HK-2 (cell line): ENCODE results near the gene FBLN1.
"Not testable (repeated sequence)": the region's sequence is repeated elsewhere in the genome, so short reads cannot be mapped to it uniquely, and the experiment has no call there.

ENCODE experiments used
- DNase-seq: peaks from one replicate; pipeline ENCODE4 v3.0.0-alpha.2; 2018; ENCODE audit not compliant: unreplicated experiment

The FBLN1 gene

GRCh38 chr22:45502215-45503049, at the start of gene FBLN1:
Gene FBLN1, plus strand, starts transcription at chr22:45502883. Its CDS starts 103 bp downstream, at chr22:45502986.
- DNase-seq = no peak

DNA sequence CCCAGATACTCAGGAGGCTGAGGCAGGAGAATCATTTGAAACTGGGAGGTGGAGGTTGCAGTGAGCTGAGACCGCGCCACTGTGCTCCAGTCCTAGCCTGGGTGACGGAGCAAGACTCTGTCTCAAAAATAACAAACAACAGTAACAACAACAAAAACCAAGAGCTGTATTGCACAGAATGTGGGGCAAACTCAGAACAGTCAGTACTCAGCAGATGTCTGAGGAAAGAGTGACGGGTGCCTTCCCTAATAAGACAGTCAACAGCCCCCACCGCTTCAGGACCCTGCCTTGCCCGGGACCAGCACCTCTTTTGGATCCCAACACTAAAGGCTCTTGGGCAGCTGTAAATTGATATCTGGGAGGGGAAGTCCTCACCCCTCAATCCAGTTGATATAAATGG, 48.9 kb upstream of the FBLN1 start:
- DNase-seq = no peak

DNA sequence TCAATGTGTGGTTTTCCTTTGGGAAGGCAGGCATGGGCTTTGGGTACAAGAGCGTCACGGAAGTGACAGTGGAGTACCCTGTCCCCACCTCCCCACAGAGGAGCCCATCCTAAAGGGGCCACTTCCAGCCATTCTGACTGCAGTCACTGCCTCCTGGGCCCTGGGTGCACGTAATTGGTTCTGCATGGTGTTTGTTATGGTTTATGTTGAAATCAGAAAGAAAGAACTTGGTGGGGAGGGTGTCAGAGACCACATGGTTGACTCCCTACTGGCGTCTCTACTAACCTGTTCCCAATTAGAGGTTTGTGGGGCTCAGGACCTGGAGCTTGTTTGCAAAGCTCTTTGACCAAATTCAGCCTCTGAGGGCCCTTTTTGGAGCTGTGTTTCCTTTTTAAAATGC, 48.4 kb upstream of the FBLN1 start:
- DNase-seq = no peak

- DNase-seq = no peak
Observed at GRCh38 chr22:45455212-45455611, 47.5 kb upstream of the FBLN1 start.

DNA sequence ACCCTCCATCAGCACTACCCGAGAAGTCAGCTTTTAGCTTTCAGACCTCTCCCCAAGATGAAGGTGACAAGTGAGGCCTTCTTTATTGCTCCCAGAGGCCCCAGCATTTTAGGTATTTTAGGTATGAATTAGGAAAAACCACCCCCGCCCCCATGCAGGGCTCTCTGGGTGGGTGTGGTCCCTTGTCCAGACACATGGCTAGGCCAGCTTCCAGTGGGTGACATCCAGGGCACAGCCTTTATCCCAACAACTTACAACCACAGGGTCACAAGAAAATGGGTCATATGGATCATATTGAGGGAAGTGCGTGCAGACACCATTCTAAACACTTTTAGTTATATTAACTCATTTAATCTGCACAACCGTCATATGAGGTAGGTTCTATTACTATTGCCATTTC, 47.1 kb upstream of the FBLN1 start:
- no peak for DNase-seq

DNA sequence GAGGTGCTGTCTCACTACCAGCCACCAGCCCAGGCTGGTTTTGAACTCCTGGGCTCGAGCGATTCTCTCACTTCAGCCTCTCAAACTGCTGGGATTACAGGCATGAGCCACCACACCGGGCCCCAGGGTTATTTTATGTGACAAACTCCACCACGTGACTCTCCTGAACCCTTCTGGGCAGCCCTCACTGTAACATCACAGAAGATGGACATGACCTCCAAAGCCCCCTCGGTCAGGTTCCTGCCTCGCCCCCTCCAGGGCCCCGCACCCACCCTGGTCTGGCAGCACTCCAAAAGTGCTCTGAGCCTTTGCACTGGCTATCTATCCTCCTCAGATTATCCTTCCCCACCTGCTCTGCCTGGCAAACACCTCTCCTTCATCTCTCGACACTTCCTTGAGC, 45.9 kb upstream of the FBLN1 start:
- no peak for DNase-seq

- DNase-seq = no peak
Observed at GRCh38 chr22:45458532-45458931, 44.2 kb upstream of the FBLN1 start.

DNA sequence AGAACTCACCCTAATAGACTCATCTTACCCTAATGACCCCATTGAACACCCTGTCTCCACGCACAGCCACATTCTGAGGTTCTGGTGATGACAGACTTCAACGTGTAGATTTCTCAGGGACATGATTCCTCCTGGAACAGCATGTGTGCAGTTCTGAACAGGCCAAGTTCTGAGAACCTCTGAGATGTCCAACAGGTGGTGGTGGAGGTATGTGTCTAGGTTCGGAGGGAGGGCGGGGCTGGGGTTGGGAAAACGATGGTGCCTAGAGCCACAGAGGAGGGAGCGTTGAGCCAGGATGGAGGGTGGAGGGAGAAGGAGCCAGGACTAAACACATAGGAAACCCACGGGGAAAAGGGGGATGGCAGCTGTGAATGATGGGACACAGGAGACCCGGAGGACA, 43.4 kb upstream of the FBLN1 start:
- no peak for DNase-seq

DNA sequence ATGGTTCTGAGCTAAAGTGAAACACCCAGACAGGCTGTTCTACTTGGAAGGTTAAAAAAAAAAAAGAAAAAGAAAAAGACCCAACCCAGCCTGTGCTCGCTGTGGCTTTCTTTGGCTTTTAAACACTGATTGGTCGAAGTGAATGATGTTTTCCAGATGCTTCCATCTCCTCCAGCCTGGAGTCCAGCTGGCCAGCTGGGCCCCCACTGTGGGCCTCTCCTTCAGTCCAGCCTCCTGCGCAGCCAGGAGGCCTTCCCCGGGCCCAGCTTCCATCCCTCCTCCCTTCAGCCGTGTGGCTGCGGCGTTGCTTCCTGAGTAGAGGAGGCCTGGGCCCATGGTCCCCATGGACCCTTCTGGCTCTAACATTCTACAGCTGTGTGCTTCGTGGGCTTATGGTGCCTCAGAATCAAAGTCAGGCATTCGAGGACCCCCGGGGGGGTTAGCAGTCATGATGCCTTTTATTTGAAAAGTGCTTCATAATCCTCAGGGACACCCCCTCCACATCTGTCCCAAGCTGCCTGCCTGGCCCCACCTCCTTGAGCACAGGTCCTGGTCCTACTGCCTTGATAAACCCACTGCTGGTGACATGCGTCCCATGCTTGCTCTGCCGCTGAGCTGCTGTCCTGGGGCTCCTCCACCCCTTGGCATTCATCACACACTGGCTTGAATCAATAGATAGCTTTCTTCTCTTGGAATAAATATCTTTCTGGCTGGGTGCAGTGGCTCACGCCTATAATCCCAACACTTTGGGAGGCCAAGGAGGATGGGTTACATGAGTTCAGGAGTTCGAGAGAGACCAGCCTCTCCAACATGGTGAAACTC, 42.2 kb upstream of the FBLN1 start:
- no peak for DNase-seq

DNA sequence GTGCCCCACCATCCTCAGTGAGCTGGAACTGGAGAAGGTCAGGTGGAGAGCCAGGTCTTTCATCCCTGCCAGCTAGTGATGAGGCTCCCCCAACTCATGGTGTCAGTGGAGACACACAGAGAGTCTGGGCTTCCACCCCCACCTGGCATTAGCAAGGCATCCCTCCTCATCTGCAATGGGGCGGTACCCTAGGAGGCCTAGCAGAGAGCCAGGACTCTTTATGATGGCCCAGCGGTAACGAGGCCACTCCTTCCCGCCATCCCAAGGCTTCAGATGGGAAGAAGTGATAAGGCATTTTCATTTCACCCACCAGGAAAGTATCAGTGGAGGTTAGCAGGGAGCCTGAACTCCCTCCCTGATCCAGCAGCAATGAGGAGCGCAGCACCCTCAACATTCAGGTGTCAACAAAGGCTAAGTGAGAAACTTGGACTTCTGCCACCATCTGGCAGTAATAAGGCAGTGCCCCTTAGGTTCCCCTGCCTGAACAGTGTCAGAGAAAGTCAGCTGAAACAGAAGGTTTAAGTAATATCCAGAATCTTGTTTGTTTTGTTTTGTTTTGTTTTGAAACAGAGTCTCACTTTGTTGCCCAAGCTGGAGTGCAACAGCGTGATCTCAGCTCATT, 40.5 kb upstream of the FBLN1 start:
- no peak for DNase-seq

DNA sequence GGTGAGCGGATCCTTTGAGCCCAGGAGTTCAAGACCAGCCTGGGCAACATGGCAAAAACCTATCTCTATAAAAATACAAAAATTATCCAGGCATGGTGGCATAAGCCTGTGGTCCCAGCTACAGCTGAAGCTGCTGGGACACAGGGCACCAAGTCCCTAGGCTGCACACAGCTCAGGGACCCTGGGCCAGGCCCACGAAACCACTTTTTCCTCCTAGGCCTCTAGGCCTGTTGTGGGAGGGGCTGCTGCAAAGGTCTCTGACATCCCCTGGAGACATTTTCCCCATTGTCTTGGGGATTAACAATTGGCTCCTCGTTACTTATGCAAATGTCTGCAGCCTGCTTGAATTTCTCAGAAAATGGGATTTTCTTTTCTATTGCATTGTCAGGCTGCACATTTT, 39.0 kb upstream of the FBLN1 start:
- not testable (repeated sequence) for DNase-seq

DNA sequence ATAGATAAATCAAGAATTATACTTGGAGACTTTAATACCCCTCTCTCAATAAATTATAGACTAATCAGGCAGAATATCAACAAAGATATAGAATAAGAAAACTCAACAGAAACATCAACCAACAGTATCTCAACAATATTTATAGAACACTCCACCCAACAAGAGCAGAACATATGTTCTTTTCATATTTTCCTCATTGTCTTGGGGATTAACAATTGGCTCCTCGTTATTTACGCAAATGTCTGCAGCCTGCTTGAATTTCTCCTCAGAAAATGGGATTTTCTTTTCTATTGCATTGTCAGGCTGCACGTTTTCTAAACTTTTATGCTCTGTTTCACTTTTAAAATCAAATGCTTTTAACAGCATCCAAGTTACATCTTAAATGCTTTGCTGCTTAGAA, 37.0 kb upstream of the FBLN1 start:
- no peak for DNase-seq

GRCh38 chr22:45468872-45469271, 33.8 kb upstream of the FBLN1 start:
- no peak for DNase-seq

- no peak for DNase-seq
Observed at GRCh38 chr22:45469281-45470073, 33.2 kb upstream of the FBLN1 start.

DNA sequence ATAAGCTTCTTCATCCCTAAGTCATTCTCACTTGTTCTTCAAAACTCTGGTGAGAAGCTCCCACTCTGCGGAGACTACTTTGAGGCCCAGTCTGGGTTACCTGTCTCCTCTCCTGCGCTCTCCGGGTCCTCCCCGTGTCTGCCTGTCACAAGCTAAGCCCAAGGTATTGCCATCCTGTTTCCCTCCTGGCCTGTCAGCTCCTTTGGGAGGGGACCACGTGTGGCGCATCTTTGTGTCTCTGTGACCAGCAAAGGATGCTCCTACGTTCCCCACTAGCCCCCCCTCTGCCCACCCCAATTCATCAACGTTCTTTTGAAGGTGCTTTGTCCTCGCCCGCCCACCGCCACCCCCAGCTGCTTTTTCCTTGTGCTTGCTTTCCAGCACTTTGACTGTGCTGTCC, 31.8 kb upstream of the FBLN1 start:
- no peak for DNase-seq

GRCh38 chr22:45472426-45472825, 30.3 kb upstream of the FBLN1 start:
- no peak for DNase-seq

- DNase-seq = no peak
Observed at GRCh38 chr22:45473626-45474237, 29.0 kb upstream of the FBLN1 start.

DNA sequence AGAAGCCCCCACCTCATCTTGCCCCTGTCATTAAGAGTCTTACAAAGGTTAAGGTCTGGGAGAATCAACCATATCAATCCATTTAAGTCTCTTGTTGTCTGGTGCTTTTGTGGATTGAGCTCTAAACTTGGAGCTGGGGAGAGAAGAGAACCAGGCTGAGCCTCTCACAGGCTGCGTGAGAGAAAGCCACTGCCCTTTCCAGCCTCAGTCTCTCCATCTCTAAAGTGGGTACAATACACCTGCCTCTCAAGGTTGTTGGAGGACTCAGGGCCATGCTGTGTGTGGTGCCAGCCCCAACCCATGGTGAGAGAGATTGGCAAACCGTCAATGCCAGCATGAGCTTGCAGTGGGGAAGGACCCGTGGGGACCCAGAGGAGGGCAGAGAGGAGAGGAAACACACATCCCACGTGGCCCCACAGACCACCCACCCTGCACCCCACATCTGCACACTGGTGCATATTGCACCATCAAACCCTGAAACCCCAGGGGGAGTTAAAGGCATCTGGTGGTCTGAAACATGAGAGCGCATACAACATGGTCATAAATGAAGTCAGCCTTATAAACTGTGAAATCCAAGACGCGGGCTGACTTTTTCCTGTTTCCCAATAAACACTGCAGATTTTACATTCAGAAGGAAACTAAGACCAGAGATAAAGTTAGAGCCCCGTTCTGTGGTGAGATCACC, 27.5 kb upstream of the FBLN1 start:
- DNase-seq = no peak

DNA sequence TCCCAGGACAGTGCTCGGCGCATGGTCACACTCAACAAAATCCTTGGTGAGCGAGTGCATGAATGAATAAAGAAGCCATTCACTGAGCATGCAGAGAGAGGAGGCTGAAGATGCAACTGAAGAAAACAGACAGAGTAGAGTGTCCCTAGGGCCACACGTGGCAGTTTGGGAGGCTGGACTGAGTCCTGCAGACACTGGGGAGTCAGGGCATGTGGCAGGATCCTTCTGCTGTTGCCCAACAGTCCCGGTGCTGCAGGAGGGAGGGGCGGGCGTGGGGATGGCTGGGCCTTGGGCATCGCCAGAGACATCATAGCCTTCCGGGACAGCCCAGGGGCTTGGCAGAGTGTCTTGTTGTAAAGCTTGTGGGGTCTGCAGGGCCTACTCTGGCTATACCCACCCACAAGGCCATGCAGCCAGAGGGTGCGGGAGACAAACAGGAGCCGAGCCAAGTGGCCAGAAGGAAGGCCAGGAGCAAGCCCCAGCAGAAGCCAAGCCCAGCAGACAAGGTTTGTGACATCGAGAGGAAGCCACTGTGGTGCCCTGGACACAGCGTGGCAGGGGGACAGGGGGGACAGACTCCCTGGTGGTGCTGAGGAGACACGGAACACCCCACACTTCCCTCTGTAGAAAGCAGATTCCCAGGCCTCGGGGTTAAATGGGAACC, 26.7 kb upstream of the FBLN1 start:
- no peak for DNase-seq

DNA sequence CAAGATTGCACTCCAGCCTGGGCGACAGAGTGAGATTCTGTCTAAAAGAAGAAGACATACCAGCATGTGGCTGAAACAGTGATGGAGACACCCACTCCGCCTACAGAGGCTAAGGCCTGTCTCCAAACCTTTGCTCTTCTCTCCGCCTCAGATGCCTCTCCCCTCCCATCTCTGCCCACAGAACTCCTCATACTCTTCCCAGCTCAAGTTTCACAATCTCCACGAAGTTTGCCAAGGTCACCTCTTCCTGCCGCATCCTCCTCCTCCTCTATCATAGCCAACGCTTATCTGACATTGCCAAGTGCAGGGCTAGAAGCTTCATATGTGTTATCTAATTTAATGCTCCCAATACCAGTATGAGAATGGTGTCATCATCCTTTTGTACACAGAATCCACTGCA, 25.9 kb upstream of the FBLN1 start:
- no peak for DNase-seq
